ENCODE measurements around the gene MAGI3.
"Not testable (repeated sequence)": the region's sequence is repeated elsewhere in the genome, so short reads cannot be mapped to it uniquely, and the experiment has no call there.

The MAGI3 gene

GRCh38 chr1:113579256-113580018 lies 189.1 kb downstream of the MAGI3 start:
- DNase-seq (ENCODE audit: low spot score), result no peak

DNA sequence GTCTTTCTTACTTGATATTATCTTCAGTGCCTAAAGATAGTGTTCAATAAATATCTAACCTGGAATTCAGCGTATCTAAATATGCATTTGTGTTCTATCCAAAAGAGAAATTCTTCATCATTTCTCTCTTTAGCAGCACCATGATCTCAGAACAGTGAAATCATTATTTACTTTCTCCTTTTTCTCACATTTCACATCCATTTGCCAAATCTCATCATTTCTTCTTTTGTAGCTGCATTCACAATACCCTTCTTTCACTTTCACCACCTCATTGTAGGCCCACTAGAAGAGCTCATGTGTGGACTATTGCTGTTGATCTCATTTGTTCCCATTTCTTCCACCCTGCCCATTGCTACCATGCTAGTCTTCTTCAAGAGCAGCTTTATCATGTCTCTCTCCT lies 191.0 kb downstream of the MAGI3 start:
- DNase-seq (ENCODE audit: low spot score), result no peak

DNA sequence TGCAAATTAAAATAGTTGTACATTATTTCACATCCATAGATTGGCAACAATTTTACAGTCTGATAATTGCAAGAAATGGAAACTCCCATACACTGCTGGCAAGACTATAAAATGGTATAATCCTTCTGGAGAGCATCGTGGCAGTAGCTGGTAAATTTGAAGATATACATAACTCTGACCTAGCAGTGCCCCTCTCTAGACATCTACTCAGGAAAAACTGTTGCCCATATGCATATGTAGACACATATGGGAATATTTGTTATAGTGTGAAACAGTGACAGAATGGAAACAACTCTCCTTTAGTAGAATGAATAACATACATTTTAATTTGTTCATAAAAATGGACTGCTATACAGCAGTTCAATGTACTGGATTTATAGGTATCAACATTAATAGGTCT lies 191.8 kb downstream of the MAGI3 start:
- DNase-seq (ENCODE audit: low spot score), result no peak

DNA sequence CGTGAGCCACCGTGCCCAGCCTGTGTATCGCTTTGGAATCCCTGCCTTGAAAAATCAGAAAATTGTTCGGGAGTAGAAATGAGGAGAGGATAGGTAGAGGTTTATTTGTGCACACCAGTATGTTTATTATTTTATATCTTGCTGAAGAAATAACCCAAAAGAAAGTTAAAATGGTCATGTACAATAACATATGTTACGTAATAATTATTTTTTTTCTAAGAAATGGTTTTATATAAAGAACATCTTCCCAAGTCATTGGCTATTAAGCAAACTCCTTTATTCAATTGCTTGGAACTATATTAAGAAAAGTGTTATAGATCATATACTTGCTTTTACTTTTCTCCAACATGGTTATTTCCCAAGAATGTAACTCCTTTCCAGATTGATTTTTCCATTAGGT lies 197.2 kb downstream of the MAGI3 start:
- no peak for DNase-seq (ENCODE audit: low spot score)

DNA sequence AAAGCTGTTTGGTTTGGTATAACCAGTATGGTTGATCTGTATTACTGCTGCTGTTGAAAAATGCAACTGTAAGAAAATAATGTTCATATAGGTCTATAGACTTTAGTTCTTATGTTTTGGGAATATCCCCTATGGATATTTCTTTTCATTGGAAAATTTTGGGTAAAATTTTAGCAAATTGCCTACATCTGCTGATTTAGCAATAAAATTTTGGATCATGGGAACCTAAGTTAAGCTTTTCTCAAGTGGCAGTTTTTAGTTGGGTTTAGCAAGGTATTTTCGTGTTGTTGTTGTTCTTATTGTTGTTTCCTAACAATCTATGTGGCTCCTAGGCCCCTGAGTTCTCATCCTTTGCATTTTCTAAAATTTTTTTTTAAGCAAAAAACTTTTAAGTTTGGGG lies 201.9 kb downstream of the MAGI3 start:
- no peak for DNase-seq (ENCODE audit: low spot score)

- no peak for DNase-seq (ENCODE audit: low spot score)
These were observed 203.4 kb downstream of the MAGI3 start for GRCh38 chr1:113593550-113594297.

DNA sequence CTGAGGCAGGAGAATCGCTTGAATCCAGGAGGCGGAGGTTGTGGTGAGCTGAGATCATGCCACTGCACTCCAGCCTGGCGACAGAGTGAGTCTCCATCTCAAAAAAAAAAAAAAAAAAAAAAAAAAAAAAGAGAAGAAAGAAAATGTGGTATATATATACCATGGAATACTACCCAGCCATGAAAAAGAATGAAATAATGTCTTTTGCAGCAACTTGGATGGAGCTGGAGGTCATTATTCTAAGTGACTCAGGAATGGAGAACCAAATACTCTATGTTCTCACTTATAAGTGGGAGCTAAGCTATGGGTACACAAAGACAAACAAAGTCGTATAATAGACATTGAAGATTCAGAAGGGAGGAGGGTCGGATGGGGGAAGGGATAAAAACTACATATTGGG lies 214.2 kb downstream of the MAGI3 start:
- DNase-seq (ENCODE audit: low spot score), result not testable (repeated sequence)

- no peak for DNase-seq (ENCODE audit: low spot score)
These were observed 214.8 kb downstream of the MAGI3 start for GRCh38 chr1:113605146-113605545.

- no peak for DNase-seq (ENCODE audit: low spot score)
These were observed 218.1 kb downstream of the MAGI3 start for GRCh38 chr1:113608399-113608798.

- no peak for DNase-seq (ENCODE audit: low spot score)
These were observed 220.1 kb downstream of the MAGI3 start for GRCh38 chr1:113610372-113610771.

- DNase-seq (ENCODE audit: low spot score), result no peak
These were observed 225.1 kb downstream of the MAGI3 start for GRCh38 chr1:113615425-113615824.

DNA sequence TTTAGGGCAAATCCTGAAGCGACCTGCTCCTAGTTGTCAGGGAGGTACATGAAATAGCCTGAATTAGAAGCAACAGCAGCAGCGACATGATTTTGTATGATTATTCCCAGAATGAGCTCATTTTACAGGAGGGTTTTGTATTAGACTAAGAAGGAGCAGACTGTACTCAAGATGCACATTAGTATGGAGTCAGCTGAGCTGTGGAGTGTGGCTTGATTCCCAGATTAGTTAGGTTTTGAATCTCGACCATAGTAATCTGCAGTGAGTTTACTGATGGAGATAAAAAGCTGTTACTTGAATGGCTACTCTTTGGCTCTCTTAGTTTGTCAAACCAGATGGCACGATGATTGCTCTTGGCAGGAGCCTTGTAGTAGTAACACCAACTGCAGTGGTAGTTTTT lies 225.8 kb downstream of the MAGI3 start:
- DNase-seq (ENCODE audit: low spot score), result no peak

- DNase-seq (ENCODE audit: low spot score), result no peak
These were observed 227.3 kb downstream of the MAGI3 start for GRCh38 chr1:113617438-113618141.

- DNase-seq (ENCODE audit: low spot score), result no peak
These were observed 238.7 kb downstream of the MAGI3 start for GRCh38 chr1:113628997-113629396.

GRCh38 chr1:113630340-113631327 lies 240.3 kb downstream of the MAGI3 start:
- no peak for DNase-seq (ENCODE audit: low spot score)

DNA sequence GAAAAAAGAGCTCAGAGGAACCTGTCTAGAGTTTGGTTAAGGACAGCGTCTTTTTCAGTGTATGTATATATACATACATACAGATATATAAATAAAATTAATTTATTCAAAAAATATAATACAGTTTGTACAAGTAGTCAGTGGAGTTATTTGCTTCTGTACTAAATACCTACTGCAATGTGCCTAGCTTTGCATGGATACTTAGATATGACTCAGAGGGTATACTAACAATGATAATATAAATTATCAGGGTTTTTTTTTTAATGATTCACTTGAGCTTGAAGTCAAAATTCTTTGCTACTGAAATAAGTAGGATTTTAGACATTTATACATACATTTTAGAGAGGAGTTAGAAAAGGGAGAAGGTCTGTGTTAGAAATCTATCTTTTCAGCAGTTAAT lies 251.1 kb downstream of the MAGI3 start:
- DNase-seq (ENCODE audit: low spot score), result no peak

DNA sequence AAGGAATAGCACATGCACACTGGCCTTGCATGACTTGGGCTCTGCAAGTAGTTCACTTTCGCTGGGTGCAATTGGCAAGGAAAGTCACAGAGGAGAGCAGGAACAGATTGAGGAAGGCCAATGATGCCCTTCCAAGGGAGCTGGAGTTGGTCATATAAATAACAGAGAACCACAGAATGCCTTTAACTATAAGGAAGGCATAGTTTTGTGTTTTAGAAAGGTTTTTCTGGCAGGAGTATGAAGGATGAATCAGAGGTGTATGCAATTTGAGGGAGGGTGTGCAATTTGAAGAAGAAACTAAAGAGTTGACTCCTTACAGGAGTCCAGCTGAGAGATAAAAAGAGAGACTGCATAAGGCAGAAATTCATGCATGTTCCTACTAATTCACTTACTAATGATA lies 256.8 kb downstream of the MAGI3 start:
- no peak for DNase-seq (ENCODE audit: low spot score)

DNA sequence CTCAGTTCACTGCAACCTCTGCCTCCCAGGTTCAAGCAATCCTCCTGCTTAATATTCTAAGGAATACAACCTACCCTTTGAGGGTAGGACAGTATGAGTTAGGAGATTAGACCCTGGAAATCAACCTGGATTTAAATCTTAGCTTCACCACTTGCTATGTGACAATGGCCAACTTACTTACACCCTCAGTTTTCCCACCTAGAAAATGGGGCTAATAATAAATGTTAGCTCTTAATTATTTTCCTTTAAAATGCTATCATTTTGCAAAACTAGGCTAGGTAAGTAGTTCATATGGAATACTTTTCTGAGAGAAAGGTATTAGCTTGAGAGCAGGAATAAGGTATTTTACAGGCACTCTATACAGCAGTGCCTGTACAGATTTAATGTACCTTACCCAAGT lies 258.2 kb downstream of the MAGI3 start:
- DNase-seq (ENCODE audit: low spot score), result no peak

DNA sequence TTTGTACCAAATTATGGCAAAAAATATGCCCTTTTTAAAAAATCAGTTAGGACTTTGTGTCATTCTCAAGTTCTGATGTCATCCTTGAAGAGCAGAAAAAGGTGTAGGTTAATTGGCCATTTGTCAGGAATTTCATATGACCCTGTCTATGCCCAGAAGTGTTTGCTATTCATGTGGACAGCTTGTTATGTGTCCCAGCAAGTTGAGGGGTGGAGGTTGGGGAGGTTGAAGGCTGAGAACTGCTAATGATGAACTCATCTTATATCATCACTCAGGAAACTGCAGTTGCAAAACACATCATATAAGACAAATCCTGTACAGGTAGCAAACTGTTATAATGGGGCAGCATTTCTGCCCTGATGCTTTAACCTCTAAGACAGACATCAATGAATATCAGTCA lies 262.5 kb downstream of the MAGI3 start:
- DNase-seq (ENCODE audit: low spot score), result no peak

GRCh38 chr1:113653741-113654140 lies 263.4 kb downstream of the MAGI3 start:
- no peak for DNase-seq (ENCODE audit: low spot score)

DNA sequence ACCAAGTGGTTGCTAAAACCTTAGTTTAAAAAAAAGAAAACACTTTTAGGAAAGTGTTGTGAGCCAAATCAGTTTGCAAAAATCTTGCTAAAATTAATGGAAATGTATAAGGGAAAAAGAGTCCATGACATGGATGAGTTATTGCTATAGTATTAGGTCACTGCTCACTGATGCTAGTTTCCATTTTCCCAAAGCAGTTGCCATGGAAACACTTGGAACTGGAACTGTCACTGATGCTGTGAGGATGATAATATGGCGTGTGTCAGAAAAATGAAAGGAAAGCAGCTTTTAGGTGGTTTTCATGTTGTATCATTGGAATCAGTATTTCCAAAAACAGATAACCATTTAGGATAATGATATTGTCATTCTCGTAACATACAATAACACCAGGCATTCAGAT lies 264.6 kb downstream of the MAGI3 start:
- no peak for DNase-seq (ENCODE audit: low spot score)

DNA sequence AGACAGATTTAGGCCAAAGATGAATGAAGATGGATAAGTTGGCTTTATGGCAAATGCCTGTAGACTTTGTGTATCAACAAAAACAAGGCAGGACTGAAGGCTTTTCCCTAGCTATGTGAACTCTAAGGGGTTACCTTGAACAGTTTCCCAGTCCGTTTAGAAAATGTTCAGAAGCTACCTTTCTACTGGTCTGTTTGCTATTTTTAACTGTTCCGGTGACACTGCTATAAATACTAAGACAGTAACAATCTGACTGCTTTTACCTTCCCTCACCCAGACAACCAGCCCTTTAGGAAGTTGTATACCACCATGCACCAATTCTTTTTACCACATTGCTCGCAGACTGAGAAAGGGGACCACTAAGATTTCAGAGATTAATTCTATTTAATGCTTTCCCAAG lies 266.8 kb downstream of the MAGI3 start:
- DNase-seq (ENCODE audit: low spot score), result no peak

Data from CD4-positive, alpha-beta T cell treated with Interleukin-15 for 4 hours (primary cell).